ENCODE data around the gene PIK3IP1.
A peak's percentile ranks its signal among the peaks of the same experiment; 100 is the strongest.

PIK3IP1 gene

DNA sequence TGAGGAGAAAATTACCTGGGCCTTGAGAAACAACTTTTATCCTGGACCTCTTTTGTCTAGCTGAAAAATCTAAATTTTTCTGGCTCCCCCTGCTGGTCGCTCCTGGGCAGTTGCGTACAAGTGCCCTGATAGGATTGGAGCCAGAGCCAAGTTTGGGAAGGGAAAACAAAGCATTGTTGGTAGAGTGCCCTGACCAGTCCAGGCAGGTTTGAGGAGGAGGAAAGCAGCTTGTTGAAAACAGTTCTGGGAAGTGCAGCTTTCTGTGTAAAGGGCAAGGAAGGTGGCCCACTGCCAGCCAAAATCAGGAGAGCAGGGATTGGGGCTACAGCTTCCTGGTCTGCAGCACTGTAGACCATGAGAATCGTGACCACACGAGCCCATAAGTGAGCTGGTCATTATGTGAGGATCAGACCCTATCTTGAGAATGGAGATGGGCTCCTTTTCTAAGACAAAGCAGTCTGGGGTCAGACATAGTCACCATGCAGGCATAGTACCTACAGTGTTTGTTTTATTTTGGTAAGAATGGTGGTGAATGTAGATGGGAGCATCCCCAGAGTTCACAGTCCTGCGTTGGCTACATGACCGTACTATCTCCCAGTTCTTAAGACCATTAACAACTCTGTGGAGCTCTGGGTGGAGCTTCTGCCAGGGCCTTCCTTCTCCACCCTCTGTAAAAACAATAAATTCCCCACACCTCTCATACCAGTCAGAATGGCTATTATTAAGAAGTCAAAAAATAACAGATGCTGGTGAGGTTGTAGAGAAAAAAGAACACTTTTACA, 21.3 kb upstream of the PIK3IP1 start:
- DNase-seq (ENCODE audit: extremely low spot score, insufficient read length, low read depth): peak; percentile 17
- peak; percentile 66 for FAIRE-seq

- FAIRE-seq: peak; percentile 80
Measured at GRCh38 chr22:31308181-31308580, 15.9 kb upstream of the PIK3IP1 start.

GRCh38 chr22:31305194-31305593, 12.9 kb upstream of the PIK3IP1 start:
- no peak for FAIRE-seq
- DNase-seq (ENCODE audit: extremely low spot score, insufficient read length, low read depth): no peak

More at GRCh38 chr22:31308181-31308580, 15.9 kb upstream of the PIK3IP1 start:
- no peak for DNase-seq (ENCODE audit: extremely low spot score, insufficient read length, low read depth)

GRCh38 chr22:31302537-31302936, 10.2 kb upstream of the PIK3IP1 start:
- no peak for FAIRE-seq
- DNase-seq (ENCODE audit: extremely low spot score, insufficient read length, low read depth): no peak

DNA sequence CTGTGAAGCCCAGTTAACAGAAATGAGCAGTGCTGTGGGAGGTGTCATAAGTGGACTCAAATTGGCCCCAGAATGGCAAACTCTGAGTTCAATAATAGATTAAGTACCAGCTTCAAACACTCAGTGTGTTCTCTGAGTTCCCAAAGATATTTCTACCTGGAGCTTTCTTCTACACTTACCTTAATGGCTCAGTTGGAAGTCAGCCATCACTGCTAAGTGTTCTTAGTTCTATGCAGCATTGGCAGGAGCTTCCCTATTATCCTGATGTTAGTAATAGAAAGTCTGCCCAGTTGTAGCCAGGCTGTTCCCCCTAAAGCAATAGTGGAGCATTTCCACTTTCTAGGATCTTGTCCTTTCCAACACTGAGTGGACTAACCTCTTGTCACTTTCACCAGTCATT, 9.7 kb upstream of the PIK3IP1 start:
- no peak for FAIRE-seq

GRCh38 chr22:31300896-31301295, 8.6 kb upstream of the PIK3IP1 start:
- FAIRE-seq (no peak), DNase-seq (ENCODE audit: extremely low spot score, insufficient read length, low read depth) (no peak)

More for the DNA sequence above, 9.7 kb upstream of the PIK3IP1 start:
- DNase-seq (ENCODE audit: extremely low spot score, insufficient read length, low read depth): no peak

GRCh38 chr22:31295831-31296657, 3.8 kb upstream of the PIK3IP1 start:
- no peak for DNase-seq (ENCODE audit: extremely low spot score, insufficient read length, low read depth)
- FAIRE-seq: no peak

GRCh38 chr22:31295360-31295759, 3.1 kb upstream of the PIK3IP1 start:
- no peak for DNase-seq (ENCODE audit: extremely low spot score, insufficient read length, low read depth)
- no peak for FAIRE-seq

- FAIRE-seq (peak; percentile 56), DNase-seq (ENCODE audit: extremely low spot score, insufficient read length, low read depth) (no peak)
Measured at GRCh38 chr22:31291481-31292235, 630 bp downstream of the PIK3IP1 start.

- DNase-seq (ENCODE audit: extremely low spot score, insufficient read length, low read depth) (peak; percentile 97), FAIRE-seq (peak; percentile 92)
Measured at GRCh38 chr22:31290494-31291471, 1.5 kb downstream of the PIK3IP1 start.

- DNase-seq (ENCODE audit: extremely low spot score, insufficient read length, low read depth) (no peak), FAIRE-seq (no peak)
Measured at GRCh38 chr22:31289344-31289743, 2.9 kb downstream of the PIK3IP1 start.

DNA sequence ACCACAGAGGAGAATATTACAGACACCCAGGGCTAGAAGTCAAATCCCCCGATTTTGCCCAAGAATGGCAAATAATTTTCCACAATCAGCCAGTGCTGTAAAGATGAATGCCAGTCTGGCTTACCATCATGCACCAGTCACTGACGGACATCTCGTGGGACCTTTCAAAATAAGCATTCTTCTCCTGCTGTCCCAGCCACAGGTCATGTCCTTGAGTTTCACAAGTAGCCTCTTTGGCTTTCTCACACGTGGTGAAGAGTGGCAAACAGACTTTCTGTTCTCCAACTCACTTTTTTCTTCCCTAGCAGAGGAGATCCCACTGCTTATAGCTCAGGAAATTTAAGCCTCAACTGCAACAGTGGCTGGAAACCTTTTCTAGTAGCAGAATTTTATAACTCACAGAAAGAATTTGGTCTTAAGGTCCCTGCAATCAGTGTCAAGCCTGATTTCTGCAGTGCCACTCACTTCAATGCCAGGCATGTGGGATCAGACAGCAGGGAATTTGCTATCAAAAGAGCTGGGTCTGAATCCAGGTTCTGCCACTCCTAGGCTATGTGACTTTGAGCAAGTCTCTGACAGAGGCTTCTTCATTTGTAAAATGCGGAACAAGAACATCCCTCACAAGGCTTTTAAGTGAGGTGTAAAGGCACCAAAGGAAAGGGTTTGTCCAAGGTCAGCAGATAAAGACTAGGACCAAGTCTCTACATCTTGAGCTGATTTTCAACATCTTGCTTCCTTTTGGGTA, 3.6 kb downstream of the PIK3IP1 start:
- FAIRE-seq (no peak), DNase-seq (ENCODE audit: extremely low spot score, insufficient read length, low read depth) (no peak)

DNA sequence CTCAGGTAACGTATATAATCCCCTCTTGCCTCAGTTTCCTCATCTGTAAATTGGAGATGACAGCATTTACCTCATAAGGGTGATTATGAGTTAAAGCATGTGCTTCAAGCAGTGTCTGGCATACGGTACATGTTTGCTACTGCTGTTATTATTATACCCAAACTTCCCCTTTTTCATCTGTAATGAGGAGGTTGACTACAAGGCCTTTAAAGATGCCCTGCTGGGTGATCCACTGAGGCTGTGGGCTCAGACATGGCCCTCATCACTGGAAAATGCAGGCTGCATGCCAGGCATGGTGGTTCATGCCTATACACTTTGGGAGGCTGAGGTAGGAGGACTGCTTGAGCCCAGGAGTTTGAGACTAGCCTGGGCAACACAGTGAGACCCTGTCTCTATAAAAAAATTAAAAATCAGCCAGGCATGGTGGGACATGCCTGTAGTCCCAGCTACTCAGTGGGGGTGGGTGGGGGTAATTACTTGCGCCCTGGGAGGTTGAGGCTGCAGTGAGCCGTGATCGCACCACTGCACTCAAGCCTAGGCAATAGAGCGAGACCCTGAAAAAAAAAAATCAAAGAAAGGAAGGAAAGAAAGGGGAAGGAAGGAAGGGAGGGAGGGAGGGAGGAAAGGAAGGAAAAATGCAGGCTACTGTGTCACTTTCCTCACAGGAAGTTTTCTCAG, 4.3 kb downstream of the PIK3IP1 start:
- DNase-seq (ENCODE audit: extremely low spot score, insufficient read length, low read depth): no peak
- FAIRE-seq: no peak

- no peak for DNase-seq (ENCODE audit: extremely low spot score, insufficient read length, low read depth)
- no peak for FAIRE-seq
Measured at GRCh38 chr22:31286360-31287255, 5.7 kb downstream of the PIK3IP1 start.

GRCh38 chr22:31284281-31285155, 7.8 kb downstream of the PIK3IP1 start:
- no peak for DNase-seq (ENCODE audit: extremely low spot score, insufficient read length, low read depth)
- no peak for FAIRE-seq

- no peak for FAIRE-seq
Measured at GRCh38 chr22:31282748-31283468, 9.4 kb downstream of the PIK3IP1 start.

More at GRCh38 chr22:31282748-31283468, 9.4 kb downstream of the PIK3IP1 start:
- no peak for DNase-seq (ENCODE audit: extremely low spot score, insufficient read length, low read depth)
